Fibroblast of lung (primary cell): ENCODE data around the gene OXTR.

Experiments used
- CTCF ChIP-seq, 2 donors: IDR thresholded peaks in 1 of 2; conservative IDR thresholded peaks in 1 of 2; 1 replicate in 1 of 2; 2 replicates in 1 of 2; pipeline ENCODE4 v1.5.1; 2011 to 2012; ENCODE audit warnings: low read length in 2 of 2, control low read depth in 1 of 2, inconsistent platforms in 1 of 2, low read depth in 1 of 2, mild to moderate bottlenecking in 1 of 2
- EZH2 ChIP-seq: IDR thresholded peaks from 2 replicates; pipeline ENCODE4 v1.5.1; 2012; ENCODE audit warnings: low read length, control low read depth, mild to moderate bottlenecking; ENCODE audit errors: missing control alignments

GRCh38 chr3:8746780-8747345 is 22.6 kb downstream of the OXTR start:
- no peak for TF ChIP-seq CTCF (conservative IDR thresholded peaks at IDR 0.05 in 1 of 2, IDR thresholded peaks at IDR 0.05 in 1 of 2; ENCODE audit: low read depth in 1 of 2, low read length in 2 of 2)
- TF ChIP-seq EZH2, result no peak
